HepG2 (cell line): ENCODE measurements around the gene MAT2A. TPM values are rescaled to one million over a fixed set of nuclear protein-coding genes. Genes with fewer than 3 reads are reported as not detected.

ENCODE experiments used
- ATAC-seq: fragments of 200-7000 bp; cut with Tn5 transposase; 3 replicates; pipeline ENCODE4 v1.9.1; 2020; ENCODE audit warnings: mild to moderate bottlenecking, moderate library complexity
- BruUV-seq: library from RNA; stranded (reverse); fragments of 400-500 nt; replicated peaks from 2 replicates; lab custom pipeline; 2021; lab: Mats Ljungman, UMichigan
- CTCF ChIA-PET: fragments of 300-600 bp; formaldehyde crosslinking; extraction: SDS; loops from one replicate; lab custom pipeline; 2021; ENCODE audit warnings: low total read pairs, inconsistent platforms, low intra/inter-chr PET ratio; lab: Yijun Ruan, JAX
- POLR2A ChIA-PET: fragments of 350-600 bp; sonication (Branson Sonifier 250); formaldehyde crosslinking; loops from one replicate; lab custom pipeline; 2020; ENCODE audit warnings: antibody characterized with exemption, inconsistent platforms; lab: Yijun Ruan, JAX
- DNase-seq: peaks from one replicate; pipeline ENCODE4 v3.0.0-alpha.2; 2015; ENCODE audit warnings: low spot score
- FAIRE-seq: peaks from 3 replicates; lab custom pipeline; 2011; peaks lifted over from hg19 to GRCh38; lab: Jason Lieb, UNC
- H2AFZ ChIP-seq: one replicate; pipeline ENCODE4 v1.6.1; 2011; ENCODE audit warnings: low read length, inconsistent platforms
- H3K27ac ChIP-seq: fragments of 300-600 bp; 3 replicates; pipeline ENCODE4 v1.8.0; 2011; ENCODE audit warnings: mixed run types, mild to moderate bottlenecking, mixed read lengths, low read length, inconsistent platforms; ENCODE audit not compliant: insufficient read depth; ENCODE audit errors: extremely low read length
- H3K27me3 ChIP-seq, 2 experiments: fragments of 200-600 bp in 1 of 2; 2 replicates in 1 of 2; 3 replicates in 1 of 2; pipeline versions ENCODE4 v1.6.0 to v1.8.0; 2011; ENCODE audit warnings: low read length in 2 of 2, mild to moderate bottlenecking in 2 of 2, moderate library complexity in 2 of 2, inconsistent platforms in 1 of 2; ENCODE audit not compliant: insufficient read depth in 2 of 2, control insufficient read depth in 1 of 2
- H3K36me3 ChIP-seq, 2 experiments: fragments of 200-600 bp in 1 of 2; replicated peaks in 1 of 2; 2 replicates in 1 of 2; 3 replicates in 1 of 2; pipeline versions ENCODE4 v1.5.1 to v1.8.0; 2011; ENCODE audit warnings: low read length in 2 of 2, inconsistent platforms in 1 of 2; ENCODE audit not compliant: insufficient read depth in 2 of 2, control insufficient read depth in 1 of 2
- H3K4me1 ChIP-seq: 2 replicates; pipeline ENCODE4 v1.5.1; 2012; ENCODE audit warnings: low read length, inconsistent platforms; ENCODE audit not compliant: insufficient read depth
- H3K4me2 ChIP-seq: 2 replicates; pipeline ENCODE4 v1.6.0; 2011; ENCODE audit warnings: low read depth, low read length, inconsistent platforms
- H3K4me3 ChIP-seq, 3 experiments: fragments of 200-600 bp in 1 of 3; sonication (generic), shearing (Covaris generic) in 1 of 3; replicated peaks in 1 of 3; 2 replicates each; pipeline ENCODE4 v1.5.1; 2011 to 2016; ENCODE audit warnings: low read length in 3 of 3, inconsistent platforms in 2 of 3, low read depth in 2 of 3, mild to moderate bottlenecking in 2 of 3, control low read depth in 1 of 3, mixed read lengths in 1 of 3; ENCODE audit not compliant: insufficient read depth in 1 of 3
- H3K79me2 ChIP-seq: one replicate; pipeline ENCODE4 v1.6.1; 2011; ENCODE audit warnings: low read length, inconsistent platforms; ENCODE audit not compliant: insufficient read depth
- H3K9ac ChIP-seq: 2 replicates; pipeline ENCODE4 v1.6.0; 2011; ENCODE audit warnings: mild to moderate bottlenecking, low read depth, low read length, inconsistent platforms; ENCODE audit not compliant: insufficient read depth
- H3K9me3 ChIP-seq: 2 replicates; pipeline ENCODE4 v1.5.1; 2012; ENCODE audit warnings: mild to moderate bottlenecking, low read length
- H4K20me1 ChIP-seq: 2 replicates; pipeline ENCODE4 v1.6.0; 2011; ENCODE audit warnings: inconsistent platforms, mild to moderate bottlenecking, low read length, moderate library complexity; ENCODE audit not compliant: insufficient read depth
- AGO2 ChIP-seq: fragments of 200-400 bp; formaldehyde crosslinking; optimal IDR thresholded peaks from 2 replicates; pipeline ENCODE3; 2017; ENCODE audit warnings: mild to moderate bottlenecking, low read depth, low read length, moderate library complexity
- CEBPZ ChIP-seq: IDR thresholded peaks from 2 replicates; pipeline ENCODE4 v1.6.1; 2012; ENCODE audit warnings: low read length, improper control_type of control experiment
- FOSL1 ChIP-seq: sonication (generic); formaldehyde crosslinking; IDR thresholded peaks from 2 replicates; pipeline ENCODE4 v1.9.0; 2021; ENCODE audit warnings: missing genetic modification reagents, borderline replicate concordance
- GABPA ChIP-seq, 2 experiments: IDR thresholded peaks; 2 replicates each; pipeline ENCODE4 v1.6.1; 2011 to 2016; ENCODE audit warnings: low read depth in 2 of 2, low read length in 1 of 2, missing biosample characterization in 1 of 2, missing genetic modification characterization in 1 of 2
- HMG20B ChIP-seq: conservative IDR thresholded peaks from 2 replicates; pipeline ENCODE4 v1.6.1; 2016; ENCODE audit warnings: missing genetic modification reagents, missing compliant biosample characterization
- KMT2A ChIP-seq: sonication (generic); formaldehyde crosslinking; IDR thresholded peaks from 2 replicates; pipeline ENCODE4 v1.4.0; 2020; ENCODE audit warnings: missing genetic modification reagents
- MBNL3 ChIP-seq: fragments of 250-450 bp; sonication (Bioruptor Pico); conservative IDR thresholded peaks from 2 replicates; pipeline ENCODE4 v1.8.0; 2022; ENCODE audit warnings: mild to moderate bottlenecking, inconsistent platforms
- NFIB ChIP-seq: sonication (generic); formaldehyde crosslinking; IDR thresholded peaks from 2 replicates; pipeline ENCODE4 v1.9.0; 2021; ENCODE audit warnings: missing genetic modification reagents, mild to moderate bottlenecking, borderline replicate concordance
- POLR2AphosphoS5 ChIP-seq: IDR thresholded peaks from 2 replicates; pipeline ENCODE4 v1.6.1; 2012; ENCODE audit warnings: low read depth, low read length
- SIN3B ChIP-seq: fragments of 150-350 bp; IDR thresholded peaks from 2 replicates; pipeline ENCODE4 v1.6.1; 2014; ENCODE audit warnings: low read length
- SNAPC5 ChIP-seq: sonication (generic); formaldehyde crosslinking; IDR thresholded peaks from 2 replicates; pipeline ENCODE4 v1.8.1; 2023; ENCODE audit warnings: mild to moderate bottlenecking, missing genetic modification reagents, borderline replicate concordance
- SRSF9 ChIP-seq: fragments of 200-400 bp; formaldehyde crosslinking; IDR thresholded peaks from 2 replicates; pipeline ENCODE4 v1.6.1; 2018; ENCODE audit warnings: borderline replicate concordance, mild to moderate bottlenecking, low read depth, low read length; ENCODE audit not compliant: insufficient read depth, poor library complexity, severe bottlenecking
- WIZ ChIP-seq: sonication (generic); formaldehyde crosslinking; IDR thresholded peaks from 2 replicates; pipeline ENCODE4 v1.5.1; 2020; ENCODE audit warnings: mild to moderate bottlenecking, missing genetic modification reagents
- ZBED4 ChIP-seq: sonication (generic); formaldehyde crosslinking; IDR thresholded peaks from 2 replicates; pipeline ENCODE4 v1.4.0; 2020; ENCODE audit warnings: missing genetic modification reagents, borderline replicate concordance
- ZFP1 ChIP-seq: IDR thresholded peaks from 2 replicates; pipeline ENCODE4 v1.6.1; 2016
- ZNF274 ChIP-seq: sonication (generic); formaldehyde crosslinking; IDR thresholded peaks from 2 replicates; pipeline ENCODE4 v1.5.1; 2020; ENCODE audit warnings: mild to moderate bottlenecking, missing genetic modification reagents
- ZNF451 ChIP-seq: sonication (generic); formaldehyde crosslinking; IDR thresholded peaks from 2 replicates; pipeline ENCODE4 v1.5.0; 2020; ENCODE audit warnings: mild to moderate bottlenecking, missing genetic modification reagents
- WGBS: methylation state at CpG from one replicate; pipeline ENCODE4 v1.1.6; 2017; ENCODE audit warnings: low lambda C conversion rate; 5-methylcytosine and 5-hydroxymethylcytosine counted together
- in situ Hi-C: cut with HindIII; loops from 2 replicates; pipeline ENCODE4 v1.10.0; 2017; ENCODE audit warnings: low pct_unique_long_range_greater_than_20kb; ENCODE audit not compliant: extremely low pct_ligation_motif_present
- intact Hi-C: fragments of 100-400 bp; cut with micrococcal nuclease; formaldehyde crosslinking; loops from one replicate; pipeline ENCODE4 v1.10.0; 2022; ENCODE audit not compliant: unreplicated experiment
- polyA plus RNA-seq, 8 experiments: library from polyadenylated mRNA; depleted of rRNA in 3 of 8; stranded (reverse) in 7 of 8; unstranded in 1 of 8; fragments of >200 nt; fragmentation: Illumina TruSeq in 4 of 8; extraction: Trizol in 4 of 8; gene quantifications; 2 replicates each; pipeline versions ENCODE4 v1.2.1 to v1.2.3, GENCODE V29; 2011 to 2016; ENCODE audit warnings: low read depth in 4 of 8, missing spikeins in 1 of 8, mixed read lengths in 1 of 8; ENCODE audit not compliant: insufficient read depth in 1 of 8
- total RNA-seq, 5 experiments: library from RNA; depleted of rRNA; stranded (reverse); fragments of >200 nt; fragmentation: Illumina TruSeq; extraction: Trizol; gene quantifications; 2 replicates each; pipeline ENCODE4 v1.2.3, GENCODE V29; 2016; ENCODE audit warnings: low read depth in 1 of 5

MAT2A gene
- total and polyA plus RNA-seq, 2 of the 13 experiments (the other 11 are each of a cell fraction or from before 2014, with no cell fraction given) = 155 to 331 TPM

DNA sequence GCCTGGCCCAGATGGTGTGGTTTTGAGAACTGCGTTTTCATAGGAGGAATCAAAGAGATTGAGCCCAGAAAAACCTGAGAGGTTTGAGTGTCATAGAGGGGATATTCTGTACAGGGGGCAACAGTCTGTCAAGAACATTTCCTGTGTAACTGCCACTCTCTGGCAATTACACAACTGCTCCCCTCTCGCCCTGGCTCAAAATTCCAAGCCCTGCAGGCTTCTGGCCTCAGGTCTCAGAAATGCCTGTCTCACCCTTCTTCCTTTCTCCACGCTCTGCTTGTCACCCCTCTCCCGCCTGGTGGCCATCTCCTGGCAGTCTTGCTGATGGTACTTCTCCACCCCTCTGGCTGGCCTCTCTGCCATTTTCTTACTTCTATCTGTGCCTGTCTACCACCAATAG is 49.3 kb downstream of the MAT2A start (continued):
- no peak for TF ChIP-seq SNAPC5 (CRISPR knock-in tag)
- no peak for TF ChIP-seq AGO2
- TF ChIP-seq WIZ (CRISPR knock-in tag) = no peak
- TF ChIP-seq, all 625 proteins: peak for 3

DNA sequence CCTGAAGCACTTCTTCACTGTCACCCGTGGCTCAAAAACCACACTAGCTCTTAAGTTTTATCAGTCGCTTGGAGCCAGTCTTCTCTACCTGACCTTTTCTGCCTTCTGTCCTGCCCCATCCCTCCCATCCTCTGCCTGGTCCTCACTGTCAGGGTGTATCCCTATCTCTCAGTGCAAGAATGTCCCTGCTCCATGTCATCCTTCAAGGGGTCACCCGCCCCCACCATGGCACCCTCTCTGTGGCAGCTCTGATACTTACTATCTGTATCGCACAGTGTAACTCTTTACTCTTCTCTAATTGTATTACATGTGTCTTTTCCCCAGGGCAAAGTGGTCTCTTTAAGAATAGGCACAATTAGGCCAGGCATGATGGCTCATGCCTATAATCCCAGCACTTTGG is 49.7 kb downstream of the MAT2A start:
- ChIA-PET CTCF (no interaction called here), POLR2A (interaction anchor here (1.6 to 25.9 kb wide), 4 partner anchors 9 to 31 kb away, joined by 8 to 795 read pairs (median 334); partner anchors contain the start of genes C2orf68, GGCX, RNF181 and TMEM150A)
- peaks cover 97% of the 10 kb centered on the region for H3K4me1 ChIP-seq
- H4K20me1 ChIP-seq = no peaks in the 10 kb centered on the region
- H3K4me3 ChIP-seq = no peak overlapping the region
- intact Hi-C loops = no loop called here
- no peak overlapping the region for H3K4me2 ChIP-seq
- FAIRE-seq = no peak
- H2AFZ ChIP-seq = no peak overlapping the region
- BruUV-seq = no TSS peak
- ATAC-seq = no peak
- 80% methylated on average over 4 of the region's 4 CpGs for WGBS
- H3K36me3 ChIP-seq = no peaks in the 10 kb centered on the region
- H3K9me3 ChIP-seq = no peaks in the 10 kb centered on the region
- DNase-seq = no peak
- H3K27me3 ChIP-seq = no peaks in the 10 kb centered on the region
- in situ Hi-C loops = no loop called here
- H3K9ac ChIP-seq = no peak overlapping the region
- H3K27ac ChIP-seq = no peak overlapping the region
- no peaks in the 10 kb centered on the region for H3K79me2 ChIP-seq
- TF ChIP-seq ZNF451 (CRISPR knock-in tag) = no peak
- TF ChIP-seq NFIB (CRISPR knock-in tag) = no peak
- no peak for TF ChIP-seq CEBPZ
- TF ChIP-seq KMT2A (CRISPR knock-in tag) = no peak
- TF ChIP-seq FOSL1 = no peak
- no peak for TF ChIP-seq POLR2AphosphoS5
- no peak for TF ChIP-seq GABPA (IDR thresholded peaks at IDR 0.05; ENCODE audit: low read depth, low read length)
- no peak for TF ChIP-seq GABPA (CRISPR knock-in tag; IDR thresholded peaks at IDR 0.05; ENCODE audit: low read depth)
- no peak for TF ChIP-seq SIN3B
- no peak for TF ChIP-seq ZFP1 (CRISPR knock-in tag)
- no peak for TF ChIP-seq ZNF274
- no peak for TF ChIP-seq MBNL3 (CRISPR knock-in tag)
- no peak for TF ChIP-seq HMG20B (CRISPR knock-in tag)
- no peak for TF ChIP-seq ZBED4 (CRISPR knock-in tag)
- TF ChIP-seq SRSF9 = no peak
